Fibroblast of peridontal ligament (primary cell): ENCODE results near the gene TPM2.
A peak's percentile ranks its signal among the peaks of the same experiment; 100 is the strongest.

Experiments
- DNase-seq: peaks from one replicate; pipeline ENCODE4 v3.0.0-alpha.2; 2010; ENCODE audit errors: extremely low read depth

TPM2 gene

GRCh38 chr9:35689542-35690293, at the start of gene TPM2:
Gene TPM2 (minus strand): TSS chr9:35689925. CDS start chr9:35689817, 108 bp downstream.
- peak; percentile 78 for DNase-seq

GRCh38 chr9:35738924-35739323, 49.2 kb upstream of the TPM2 start:
- DNase-seq: no peak

- DNase-seq: no peak
These were observed 48.5 kb upstream of the TPM2 start for GRCh38 chr9:35738186-35738585.

GRCh38 chr9:35737143-35737542, 47.4 kb upstream of the TPM2 start:
- no peak for DNase-seq

GRCh38 chr9:35736201-35736633, 46.5 kb upstream of the TPM2 start:
- DNase-seq: peak; percentile 74

GRCh38 chr9:35734096-35734495, 44.4 kb upstream of the TPM2 start:
- no peak for DNase-seq

- DNase-seq: peak; percentile 54
These were observed 43.2 kb upstream of the TPM2 start for GRCh38 chr9:35732800-35733541.

- DNase-seq: peak; percentile 99
These were observed 42.6 kb upstream of the TPM2 start, which contains the start of the genes CREB3 and TLN1 for GRCh38 chr9:35732185-35732799. Gene CREB3 (plus strand): TSS chr9:35732666. CDS start chr9:35732773, 107 bp downstream. Gene TLN1 (minus strand): TSS chr9:35732195. CDS start chr9:35725694, 6,501 bp downstream.

GRCh38 chr9:35731415-35732184, 41.9 kb upstream of the TPM2 start:
- DNase-seq: peak; percentile 43

DNA sequence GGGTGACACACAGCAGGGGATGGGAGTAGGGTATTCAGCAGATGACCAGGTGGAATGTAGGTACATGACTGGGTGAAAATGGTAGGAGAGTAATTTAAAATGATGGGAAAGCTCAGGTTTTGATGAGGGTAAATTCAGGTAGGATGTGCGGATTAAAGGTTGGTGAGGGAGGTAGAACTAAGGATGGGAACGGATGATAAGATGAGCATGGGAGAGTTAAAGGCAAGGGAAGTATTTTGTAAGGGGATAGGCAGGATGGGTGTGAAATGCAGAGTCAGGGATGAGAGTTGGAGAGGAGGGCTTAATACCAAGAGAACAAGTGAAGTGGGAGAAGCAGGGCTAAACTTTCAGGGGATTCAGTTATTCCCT, 40.7 kb upstream of the TPM2 start:
- DNase-seq: peak; percentile 10

GRCh38 chr9:35729700-35730485, 40.2 kb upstream of the TPM2 start:
- DNase-seq: peak; percentile 86

GRCh38 chr9:35729101-35729500, 39.4 kb upstream of the TPM2 start:
- DNase-seq: peak; percentile 31

DNA sequence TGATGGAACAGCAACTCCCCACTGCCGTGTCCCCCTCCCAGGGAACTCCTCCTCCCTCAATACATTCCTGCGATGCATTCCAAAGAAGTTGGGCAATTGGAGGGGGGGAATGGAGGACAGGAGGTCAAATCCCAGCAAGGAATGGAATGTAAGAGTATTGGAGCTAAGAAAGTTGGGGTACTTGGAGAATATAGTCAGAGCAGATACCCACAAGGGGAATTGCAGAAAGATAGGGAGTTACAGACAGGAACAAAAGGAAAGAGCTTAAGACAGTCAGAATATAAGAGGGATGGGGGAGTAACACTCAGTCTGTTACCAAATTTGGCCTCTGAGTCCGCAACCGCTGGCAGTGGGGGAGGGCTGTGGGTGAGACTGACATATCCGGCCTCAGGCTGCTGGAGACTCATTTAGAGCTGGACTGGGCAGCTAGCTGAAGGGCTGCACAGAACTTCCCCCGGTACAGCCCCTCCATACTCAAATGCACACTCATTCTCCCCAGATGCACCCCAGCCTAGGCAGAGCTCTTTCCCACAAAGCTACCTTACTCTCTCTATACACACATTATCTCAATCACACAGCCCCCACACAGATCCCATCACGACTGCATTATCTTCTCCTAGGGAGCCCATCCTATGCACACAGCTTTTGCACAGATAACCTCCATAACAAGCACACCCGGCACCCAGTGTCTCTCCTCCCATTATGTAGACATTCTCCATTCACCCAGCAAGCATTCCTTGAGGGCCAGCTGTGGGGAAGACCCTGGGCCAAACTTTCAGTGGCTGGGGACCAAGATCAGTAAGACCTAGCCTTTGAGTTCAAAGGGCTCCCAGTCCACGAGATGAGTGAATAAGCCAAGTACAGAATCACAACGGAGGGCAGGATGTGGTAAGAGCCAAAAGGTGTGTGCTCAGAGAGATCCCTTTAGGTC, 38.6 kb upstream of the TPM2 start:
- peak; percentile 91 for DNase-seq

DNA sequence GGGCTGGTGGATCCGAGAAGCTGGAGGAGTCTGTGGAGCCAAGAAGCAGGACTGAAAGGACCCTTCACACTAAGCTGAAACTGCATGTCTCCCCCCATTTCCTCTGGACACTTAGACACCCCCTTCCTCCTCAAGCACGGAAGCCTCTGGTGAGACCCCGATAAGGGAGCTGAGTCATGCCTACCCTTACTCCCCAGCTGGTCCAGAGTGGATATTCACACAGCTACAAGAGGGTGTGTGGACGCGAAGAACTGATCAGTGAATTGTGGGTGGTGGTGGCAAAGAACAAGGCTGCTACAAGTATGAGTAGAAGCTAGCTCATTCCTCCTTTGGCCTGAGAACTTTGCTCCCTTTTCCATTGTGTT, 37.9 kb upstream of the TPM2 start:
- peak; percentile 7 for DNase-seq

GRCh38 chr9:35726931-35727330, 37.2 kb upstream of the TPM2 start:
- peak; percentile 60 for DNase-seq

GRCh38 chr9:35725362-35725761, 35.6 kb upstream of the TPM2 start:
- DNase-seq: no peak

DNA sequence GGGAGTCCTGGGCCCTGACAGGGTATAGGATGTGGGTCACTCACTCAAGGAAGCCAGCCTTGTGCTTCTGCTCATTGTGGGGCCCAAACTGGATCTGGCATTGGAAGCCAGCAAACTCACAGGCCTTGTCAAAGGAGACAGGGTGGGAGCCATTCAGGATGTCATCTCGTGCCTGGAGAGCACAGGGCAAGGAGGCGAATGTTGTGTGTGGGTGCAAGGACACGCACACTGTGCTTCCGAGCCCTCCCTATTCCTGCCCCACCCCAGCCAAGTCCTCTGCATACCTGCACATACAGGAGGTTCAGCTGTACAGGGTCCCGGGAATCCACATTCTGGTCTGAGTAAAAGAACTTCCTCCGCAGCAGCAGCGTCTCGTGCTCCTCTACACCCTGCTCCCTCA, 34.2 kb upstream of the TPM2 start:
- DNase-seq: no peak

DNA sequence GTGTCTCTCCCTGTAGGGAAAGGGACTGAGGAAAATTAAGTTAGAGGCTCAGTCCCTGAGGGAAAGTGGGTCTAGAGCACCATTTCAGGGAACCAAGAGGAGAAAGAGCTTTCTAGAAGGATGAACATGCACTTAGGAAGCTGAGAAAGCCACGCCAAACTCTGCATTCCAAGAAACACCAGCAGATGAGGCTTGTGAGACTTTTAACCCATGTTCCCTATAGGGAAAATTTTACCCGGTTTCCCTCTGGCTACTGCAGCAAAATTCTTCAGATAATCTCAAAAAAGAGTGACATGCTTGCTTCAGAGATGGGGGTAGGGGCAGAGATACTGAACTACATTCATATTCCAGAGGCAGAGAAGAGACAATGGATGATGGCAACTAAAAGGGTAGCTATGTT, 33.7 kb upstream of the TPM2 start:
- DNase-seq: no peak

- no peak for DNase-seq
These were observed 29.8 kb upstream of the TPM2 start for GRCh38 chr9:35719546-35719945.
